Measurements from ENCODE around the gene ZNF175.
A peak's percentile ranks its signal among the peaks of the same experiment; 100 is the strongest.

Gene ZNF175

GRCh38 chr19:51594774-51595109 lies 23.7 kb downstream of the ZNF175 start:
- Histone ChIP-seq H3K9me3 (ENCODE audit: control extremely low read depth in 1 of 5, control insufficient read depth in 4 of 5, insufficient read depth in 2 of 5, low read depth in 1 of 5, low read length in 4 of 5) (peaks cover 0 to 6% (median 0%) of the 10 kb centered on the region in 5 experiments), H3K36me3 (ENCODE audit: control insufficient read depth in 4 of 4, insufficient read depth in 4 of 4, low read length in 3 of 4) (no peaks in the 10 kb centered on the region), H3K4me3 (ENCODE audit: control insufficient read depth in 1 of 7, extremely low read depth in 1 of 7, insufficient read depth in 4 of 7, low read depth in 2 of 7, low read length in 6 of 7) (peak overlapping the region; percentile 71 to 94 (median 74)), H3K27me3 (replicated peaks in 2 of 5; ENCODE audit: control insufficient read depth in 4 of 5, insufficient read depth in 5 of 5, low read length in 4 of 5) (peaks cover 0 to 14% (median 3%) of the 10 kb centered on the region in 5 experiments), H3K4me1 (ENCODE audit: control extremely low read depth in 1 of 4, control insufficient read depth in 4 of 4, insufficient read depth in 4 of 4, low read length in 3 of 4) (peaks cover 0 to 21% (median 19%) of the 10 kb centered on the region in 4 experiments), H3K27ac (ENCODE audit: insufficient read depth in 1 of 2, low read depth in 1 of 2, low read length in 2 of 2, poor library complexity in 1 of 2, severe bottlenecking in 2 of 2) (peak overlapping the region in 1 of 2 experiments; percentile 69)
- ChIA-PET POLR2A (no interaction called here), CTCF (interaction anchor here (0.5 to 1.2 kb wide), 2 partner anchors 76 to 322 kb away, joined by 3 read pairs; no protein-coding TSS in a partner anchor)
- no peak for DNase-seq
- WGBS (ENCODE audit: insufficient coverage), result 23% methylated on average over 3 of the region's 6 CpGs

GRCh38 chr19:51595190-51596175 lies 24.4 kb downstream of the ZNF175 start:
- ChIA-PET POLR2A (interaction anchor here (0.5 kb wide), 1 partner anchor 14 kb away, joined by 4 read pairs; no protein-coding TSS in a partner anchor), CTCF (interaction anchor here (0.5 to 1.2 kb wide), 3 partner anchors 36 to 322 kb away, joined by 3 read pairs; no protein-coding TSS in a partner anchor)
- H3K9me3 ChIP-seq (ENCODE audit: control extremely low read depth in 1 of 5, control insufficient read depth in 4 of 5, insufficient read depth in 2 of 5, low read depth in 1 of 5, low read length in 4 of 5), result peaks cover 0 to 6% (median 0%) of the 10 kb centered on the region in 5 experiments
- H3K4me1 ChIP-seq (ENCODE audit: control extremely low read depth in 1 of 4, control insufficient read depth in 4 of 4, insufficient read depth in 4 of 4, low read length in 3 of 4), result peaks cover 0 to 21% (median 19%) of the 10 kb centered on the region in 4 experiments
- peak overlapping the region in 5 of 7 experiments; percentile 72 to 94 (median 84) for H3K4me3 ChIP-seq (ENCODE audit: control insufficient read depth in 1 of 7, extremely low read depth in 1 of 7, insufficient read depth in 4 of 7, low read depth in 2 of 7, low read length in 6 of 7)
- no peak for DNase-seq
- H3K36me3 ChIP-seq (ENCODE audit: control insufficient read depth in 4 of 4, insufficient read depth in 4 of 4, low read length in 3 of 4), result no peaks in the 10 kb centered on the region
- peaks cover 0 to 21% (median 8%) of the 10 kb centered on the region in 5 experiments for H3K27me3 ChIP-seq (replicated peaks in 2 of 5; ENCODE audit: control insufficient read depth in 4 of 5, insufficient read depth in 5 of 5, low read length in 4 of 5)
- 94% methylated on average over 8 of the region's 8 CpGs for WGBS (ENCODE audit: insufficient coverage)
- no peak overlapping the region for H3K27ac ChIP-seq (ENCODE audit: insufficient read depth in 1 of 2, low read depth in 1 of 2, low read length in 2 of 2, poor library complexity in 1 of 2, severe bottlenecking in 2 of 2)

- ChIA-PET CTCF (interaction anchor here (0.6 to 2.5 kb wide), 2 partner anchors 54 to 165 kb away, joined by 3 to 7 read pairs; no protein-coding TSS in a partner anchor), POLR2A (no interaction called here)
- peaks cover 0 to 6% (median 0%) of the 10 kb centered on the region in 5 experiments for H3K9me3 ChIP-seq (ENCODE audit: control extremely low read depth in 1 of 5, control insufficient read depth in 4 of 5, insufficient read depth in 2 of 5, low read depth in 1 of 5, low read length in 4 of 5)
- H3K4me1 ChIP-seq (ENCODE audit: control extremely low read depth in 1 of 4, control insufficient read depth in 4 of 4, insufficient read depth in 4 of 4, low read length in 3 of 4), result peaks cover 0 to 33% (median 21%) of the 10 kb centered on the region in 4 experiments
- WGBS (ENCODE audit: insufficient coverage), result 96% methylated on average over 31 of the region's 31 CpGs
- no peak overlapping the region for H3K27ac ChIP-seq (ENCODE audit: insufficient read depth in 1 of 2, low read depth in 1 of 2, low read length in 2 of 2, poor library complexity in 1 of 2, severe bottlenecking in 2 of 2)
- peaks cover 0 to 44% (median 17%) of the 10 kb centered on the region in 5 experiments for H3K27me3 ChIP-seq (replicated peaks in 2 of 5; ENCODE audit: control insufficient read depth in 4 of 5, insufficient read depth in 5 of 5, low read length in 4 of 5)
- no peak overlapping the region for H3K4me3 ChIP-seq (ENCODE audit: control insufficient read depth in 1 of 7, extremely low read depth in 1 of 7, insufficient read depth in 4 of 7, low read depth in 2 of 7, low read length in 6 of 7)
- no peaks in the 10 kb centered on the region for H3K36me3 ChIP-seq (ENCODE audit: control insufficient read depth in 4 of 4, insufficient read depth in 4 of 4, low read length in 3 of 4)
- DNase-seq, result no peak
These were observed 27.3 kb downstream of the ZNF175 start for GRCh38 chr19:51598159-51598915.

GRCh38 chr19:51599084-51599483 lies 28.0 kb downstream of the ZNF175 start:
- Histone ChIP-seq H3K4me1 (ENCODE audit: control extremely low read depth in 1 of 4, control insufficient read depth in 4 of 4, insufficient read depth in 4 of 4, low read length in 3 of 4) (peaks cover 0 to 26% (median 14%) of the 10 kb centered on the region in 4 experiments), H3K36me3 (ENCODE audit: control insufficient read depth in 4 of 4, insufficient read depth in 4 of 4, low read length in 3 of 4) (no peaks in the 10 kb centered on the region), H3K27ac (ENCODE audit: insufficient read depth in 1 of 2, low read depth in 1 of 2, low read length in 2 of 2, poor library complexity in 1 of 2, severe bottlenecking in 2 of 2) (no peak overlapping the region), H3K9me3 (ENCODE audit: control extremely low read depth in 1 of 5, control insufficient read depth in 4 of 5, insufficient read depth in 2 of 5, low read depth in 1 of 5, low read length in 4 of 5) (peaks cover 0 to 6% (median 0%) of the 10 kb centered on the region in 5 experiments), H3K4me3 (ENCODE audit: control insufficient read depth in 1 of 7, extremely low read depth in 1 of 7, insufficient read depth in 4 of 7, low read depth in 2 of 7, low read length in 6 of 7) (no peak overlapping the region), H3K27me3 (replicated peaks in 2 of 5; ENCODE audit: control insufficient read depth in 4 of 5, insufficient read depth in 5 of 5, low read length in 4 of 5) (peaks cover 0 to 44% (median 17%) of the 10 kb centered on the region in 5 experiments)
- POLR2A ChIA-PET, result no interaction called here
- WGBS (ENCODE audit: insufficient coverage), result 98% methylated on average over 8 of the region's 10 CpGs
- no peak for DNase-seq
- CTCF ChIA-PET, result interaction anchor here (1.3 to 2.5 kb wide), 3 partner anchors 13 to 92 kb away, joined by 3 to 7 read pairs (median 5); no protein-coding TSS in a partner anchor

GRCh38 chr19:51600940-51601580 lies 30.0 kb downstream of the ZNF175 start:
- DNase-seq, result peak; percentile 14 to 51 (median 36)
- Histone ChIP-seq H3K27ac (ENCODE audit: insufficient read depth in 1 of 2, low read depth in 1 of 2, low read length in 2 of 2, poor library complexity in 1 of 2, severe bottlenecking in 2 of 2) (no peak overlapping the region), H3K9me3 (ENCODE audit: control extremely low read depth in 1 of 5, control insufficient read depth in 4 of 5, insufficient read depth in 2 of 5, low read depth in 1 of 5, low read length in 4 of 5) (peaks cover 0 to 6% (median 0%) of the 10 kb centered on the region in 5 experiments), H3K27me3 (replicated peaks in 2 of 5; ENCODE audit: control insufficient read depth in 4 of 5, insufficient read depth in 5 of 5, low read length in 4 of 5) (peaks cover 0 to 44% (median 23%) of the 10 kb centered on the region in 5 experiments), H3K4me1 (ENCODE audit: control extremely low read depth in 1 of 4, control insufficient read depth in 4 of 4, insufficient read depth in 4 of 4, low read length in 3 of 4) (peaks cover 0 to 12% (median 5%) of the 10 kb centered on the region in 4 experiments), H3K36me3 (ENCODE audit: control insufficient read depth in 4 of 4, insufficient read depth in 4 of 4, low read length in 3 of 4) (no peaks in the 10 kb centered on the region), H3K4me3 (ENCODE audit: control insufficient read depth in 1 of 7, extremely low read depth in 1 of 7, insufficient read depth in 4 of 7, low read depth in 2 of 7, low read length in 6 of 7) (peak overlapping the region in 4 of 7 experiments; percentile 18 to 38 (median 28))
- 9% methylated on average over 53 of the region's 59 CpGs for WGBS (ENCODE audit: insufficient coverage)
- CTCF ChIA-PET, result no interaction called here
- POLR2A ChIA-PET, result interaction anchor here (0.5 kb wide), 1 partner anchor 42 kb away, joined by 3 read pairs; no protein-coding TSS in a partner anchor

GRCh38 chr19:51602189-51602854 lies 31.2 kb downstream of the ZNF175 start:
- Histone ChIP-seq H3K9me3 (ENCODE audit: control extremely low read depth in 1 of 5, control insufficient read depth in 4 of 5, insufficient read depth in 2 of 5, low read depth in 1 of 5, low read length in 4 of 5) (peaks cover 0 to 6% (median 0%) of the 10 kb centered on the region in 5 experiments), H3K27ac (ENCODE audit: insufficient read depth in 1 of 2, low read depth in 1 of 2, low read length in 2 of 2, poor library complexity in 1 of 2, severe bottlenecking in 2 of 2) (no peak overlapping the region), H3K4me3 (ENCODE audit: control insufficient read depth in 1 of 7, extremely low read depth in 1 of 7, insufficient read depth in 4 of 7, low read depth in 2 of 7, low read length in 6 of 7) (no peak overlapping the region), H3K4me1 (ENCODE audit: control extremely low read depth in 1 of 4, control insufficient read depth in 4 of 4, insufficient read depth in 4 of 4, low read length in 3 of 4) (peaks cover 4 to 12% (median 5%) of the 10 kb centered on the region in 4 experiments), H3K36me3 (ENCODE audit: control insufficient read depth in 4 of 4, insufficient read depth in 4 of 4, low read length in 3 of 4) (no peaks in the 10 kb centered on the region), H3K27me3 (replicated peaks in 2 of 5; ENCODE audit: control insufficient read depth in 4 of 5, insufficient read depth in 5 of 5, low read length in 4 of 5) (peaks cover 0 to 44% (median 27%) of the 10 kb centered on the region in 5 experiments)
- POLR2A ChIA-PET, result no interaction called here
- WGBS (ENCODE audit: insufficient coverage), result 96% methylated on average over 15 of the region's 20 CpGs
- CTCF ChIA-PET, result interaction anchor here (1.1 to 8.3 kb wide), 4 partner anchors 53 to 130 kb away, joined by 3 to 65 read pairs (median 4); no protein-coding TSS in a partner anchor
- DNase-seq, result no peak
